CD4-positive, alpha-beta T cell (primary cell): ENCODE measurements around the gene TMEM120A. TPM values are rescaled to one million over a fixed set of nuclear protein-coding genes. Genes with fewer than 3 reads are reported as not detected.
"Not testable (repeated sequence)": the region's sequence is repeated elsewhere in the genome, so short reads cannot be mapped to it uniquely, and the experiment has no call there.

ENCODE experiments used
- ATAC-seq: fragments of 200-7000 bp; cut with Tn5 transposase; one replicate; pipeline ENCODE4 v1.10.0; 2022; ENCODE audit warnings: mild to moderate bottlenecking; ENCODE audit not compliant: poor library complexity
- CTCF ChIA-PET: fragments of 350-600 bp; sonication (Branson Sonifier 250); formaldehyde crosslinking; loops from one replicate; lab custom pipeline; 2021; ENCODE audit warnings: antibody characterized with exemption, inconsistent platforms; lab: Charles Lee
- POLR2A ChIA-PET: fragments of 350-600 bp; sonication (Branson Sonifier 250); formaldehyde crosslinking; loops from one replicate; lab custom pipeline; 2021; ENCODE audit warnings: antibody characterized with exemption, inconsistent platforms; lab: Charles Lee
- DNase-seq, 14 experiments: peaks; one replicate each; pipeline ENCODE4 v3.0.0-alpha.2; 2013 to 2020; ENCODE audit warnings: mixed read lengths in 2 of 14
- H3K27ac ChIP-seq, 2 donors: one replicate each; pipeline versions ENCODE4 v1.5.1 to v1.7.0; 2013; ENCODE audit warnings: low read length in 2 of 2, low read depth in 1 of 2, mild to moderate bottlenecking in 1 of 2
- H3K27me3 ChIP-seq, 2 experiments: 1 replicate in 1 of 2; 2 replicates in 1 of 2; pipeline versions ENCODE4 v1.6.1 to v1.7.0; 2013; ENCODE audit warnings: low read length in 2 of 2, control low read depth in 1 of 2, mild to moderate bottlenecking in 1 of 2, moderate library complexity in 1 of 2; ENCODE audit not compliant: insufficient read depth in 2 of 2, control insufficient read depth in 1 of 2
- H3K36me3 ChIP-seq: one replicate; pipeline ENCODE4 v1.6.1; 2013; ENCODE audit warnings: low read length, control low read depth; ENCODE audit not compliant: insufficient read depth
- H3K4me1 ChIP-seq: one replicate; pipeline ENCODE4 v1.6.1; 2013; ENCODE audit warnings: low read length, control low read depth; ENCODE audit not compliant: insufficient read depth
- H3K4me3 ChIP-seq: one replicate; pipeline ENCODE4 v1.5.1; 2013; ENCODE audit warnings: mild to moderate bottlenecking, low read length, moderate library complexity
- H3K9me3 ChIP-seq, 2 experiments: 1 replicate in 1 of 2; 2 replicates in 1 of 2; pipeline versions ENCODE4 v1.6.1 to v1.7.0; 2013; ENCODE audit warnings: low read length in 2 of 2, mild to moderate bottlenecking in 2 of 2, control low read depth in 1 of 2, moderate library complexity in 1 of 2; ENCODE audit not compliant: control insufficient read depth in 1 of 2, insufficient read depth in 1 of 2
- H3K27ac Mint-ChIP-seq: one replicate; pipeline ENCODE4 v1.8.0; 2020; ENCODE audit warnings: mixed read lengths
- H3K27me3 Mint-ChIP-seq: one replicate; pipeline ENCODE4 v1.8.0; 2021; ENCODE audit warnings: mixed read lengths
- H3K36me3 Mint-ChIP-seq: one replicate; pipeline ENCODE4 v1.8.0; 2021; ENCODE audit warnings: low read depth, mixed read lengths
- H3K4me1 Mint-ChIP-seq: one replicate; pipeline ENCODE4 v1.8.0; 2021; ENCODE audit warnings: low read depth, mixed read lengths
- H3K4me3 Mint-ChIP-seq: one replicate; pipeline ENCODE4 v1.8.0; 2020; ENCODE audit warnings: mild to moderate bottlenecking, mixed read lengths
- H3K9me3 Mint-ChIP-seq: one replicate; pipeline ENCODE4 v1.8.0; 2020; ENCODE audit warnings: mixed read lengths
- CTCF ChIP-seq: fragments of 200-600 bp; IDR thresholded peaks from one replicate; pipeline ENCODE4 v1.8.0; 2022; ENCODE audit warnings: antibody characterized with exemption, mild to moderate bottlenecking
- intact Hi-C, 2 experiments: fragments of 100-400 bp; cut with DNase I in 1 of 2; cut with micrococcal nuclease in 1 of 2; formaldehyde crosslinking; loops; one replicate each; pipeline versions ENCODE4 v1.15.1 to v1.9.0; 2023 to 2025; cut with DNase I, micrococcal nuclease
- total RNA-seq, 174 experiments: library from RNA in 2 of 174; stranded (reverse) in 2 of 174; gene quantifications; one replicate each; pipeline ENCODE4 v1.2.3 and lab custom pipeline; 2021 to 2026

Gene TMEM120A
- total RNA-seq, 2 experiments from 2014 or later, result 10.0 to 10.8 TPM

GRCh38 chr7:76008156-76008687 is 13.8 kb upstream of the TMEM120A start:
- Mint-ChIP-seq H3K4me3 (no peak overlapping the region), H3K27ac (peak overlapping the region; percentile 16), H3K36me3 (peaks cover 36% of the 10 kb centered on the region), H3K27me3 (no peaks in the 10 kb centered on the region), H3K4me1 (peaks cover 34% of the 10 kb centered on the region), H3K9me3 (no peaks in the 10 kb centered on the region)
- intact Hi-C loops, result loop anchor here in 1 of 2 experiments (5.0 kb wide), 1 partner anchor 126 kb away; no protein-coding TSS in a partner anchor
- Histone ChIP-seq H3K27ac (no peak overlapping the region), H3K9me3 (no peaks in the 10 kb centered on the region), H3K27me3 (no peaks in the 10 kb centered on the region), H3K36me3 (peaks cover 16% of the 10 kb centered on the region), H3K4me1 (peaks cover 29% of the 10 kb centered on the region), H3K4me3 (no peak overlapping the region)
- no peak for ATAC-seq
- POLR2A ChIA-PET, result interaction anchor here (0.7 to 4.0 kb wide), 4 partner anchors 12 to 130 kb away, joined by 3 to 16 read pairs (median 6); partner anchors contain the start of gene POR
- DNase-seq, result peak in 4 of 14 experiments; percentile 25 to 52 (median 44)
- CTCF ChIA-PET, result interaction anchor here (0.7 to 3.2 kb wide), 3 partner anchors 12 to 247 kb away, joined by 3 to 17 read pairs (median 4); no protein-coding TSS in a partner anchor
- no peak for TF ChIP-seq CTCF

GRCh38 chr7:76005004-76005403 is 10.6 kb upstream of the TMEM120A start:
- H3K4me3 ChIP-seq, H3K4me3 Mint-ChIP-seq, H3K9me3 Mint-ChIP-seq, H3K27me3 ChIP-seq, ATAC-seq, H3K27me3 Mint-ChIP-seq, H3K27ac Mint-ChIP-seq, DNase-seq, H3K27ac ChIP-seq, CTCF ChIA-PET, H3K9me3 ChIP-seq: not testable (repeated sequence)
- intact Hi-C loops, result loop anchor here in 1 of 2 experiments (5.0 kb wide), 1 partner anchor 123 kb away; no protein-coding TSS in a partner anchor
- H3K4me1 ChIP-seq, result peaks cover 18% of the 10 kb centered on the region
- Mint-ChIP-seq H3K36me3 (peaks cover 31% of the 10 kb centered on the region), H3K4me1 (peaks cover 20% of the 10 kb centered on the region)
- POLR2A ChIA-PET, result interaction anchor here (0.6 kb wide), 1 partner anchor 14 kb away, joined by 3 read pairs; no protein-coding TSS in a partner anchor
- peaks cover 10% of the 10 kb centered on the region for H3K36me3 ChIP-seq

- ATAC-seq (no peak), DNase-seq (no peak)
- H3K4me3 Mint-ChIP-seq, result no peak overlapping the region
- no peaks in the 10 kb centered on the region for H3K9me3 Mint-ChIP-seq
- no peak for TF ChIP-seq CTCF
- CTCF ChIA-PET, result no interaction called here
- POLR2A ChIA-PET, result no interaction called here
- Histone ChIP-seq H3K4me1 (peaks cover 3% of the 10 kb centered on the region), H3K9me3 (no peaks in the 10 kb centered on the region), H3K27me3 (no peaks in the 10 kb centered on the region), H3K36me3 (peaks cover 10% of the 10 kb centered on the region), H3K27ac (no peak overlapping the region), H3K4me3 (no peak overlapping the region)
- H3K27me3 Mint-ChIP-seq, result no peaks in the 10 kb centered on the region
- H3K4me1 Mint-ChIP-seq, result peaks cover 4% of the 10 kb centered on the region
- peaks cover 30% of the 10 kb centered on the region for H3K36me3 Mint-ChIP-seq
- H3K27ac Mint-ChIP-seq, result no peak overlapping the region
- intact Hi-C loops, result no loop called here
These were observed 9.0 kb upstream of the TMEM120A start for GRCh38 chr7:76003351-76003750.
